Calu3 (cell line): ENCODE measurements around the gene GPR137B. TPM values are rescaled to one million over a fixed set of nuclear protein-coding genes. Genes with fewer than 3 reads are reported as not detected.

Experiments
- BruUV-seq: library from RNA; stranded (reverse); fragments of 400-500 nt; replicated peaks from 2 replicates; lab custom pipeline; 2021; lab: Mats Ljungman, UMichigan
- CTCF ChIA-PET: fragments of 300-600 bp; sonication (Branson Sonifier 250); formaldehyde crosslinking; loops from one replicate; lab custom pipeline; 2022; ENCODE audit warnings: antibody characterized with exemption; lab: Charles Lee
- DNase-seq: peaks from one replicate; pipeline ENCODE4 v3.0.0; 2022
- H3K27ac Mint-ChIP-seq: one replicate; pipeline ENCODE4 v1.8.0; 2022; ENCODE audit warnings: mixed read lengths; ENCODE audit not compliant: unreplicated experiment
- H3K27me3 Mint-ChIP-seq: one replicate; pipeline ENCODE4 v1.8.0; 2022; ENCODE audit warnings: mixed read lengths; ENCODE audit not compliant: unreplicated experiment
- H3K36me3 Mint-ChIP-seq: one replicate; pipeline ENCODE4 v1.8.0; 2022; ENCODE audit warnings: mild to moderate bottlenecking, moderate library complexity, mixed read lengths; ENCODE audit not compliant: insufficient read depth, unreplicated experiment
- H3K4me1 Mint-ChIP-seq: one replicate; pipeline ENCODE4 v1.8.0; 2022; ENCODE audit warnings: mild to moderate bottlenecking, low read depth, mixed read lengths; ENCODE audit not compliant: unreplicated experiment
- H3K4me3 Mint-ChIP-seq: one replicate; pipeline ENCODE4 v1.8.0; 2022; ENCODE audit warnings: mild to moderate bottlenecking, low read depth, moderate library complexity, mixed read lengths; ENCODE audit not compliant: unreplicated experiment
- H3K9me3 Mint-ChIP-seq: one replicate; pipeline ENCODE4 v1.8.0; 2022; ENCODE audit warnings: low read depth, mixed read lengths; ENCODE audit not compliant: unreplicated experiment
- CTCF ChIP-seq: fragments of 200-600 bp; IDR thresholded peaks from one replicate; pipeline ENCODE4 v1.8.0; 2022; ENCODE audit warnings: antibody characterized with exemption; ENCODE audit not compliant: unreplicated experiment
- intact Hi-C: fragments of 100-400 bp; cut with micrococcal nuclease; formaldehyde crosslinking; loops from one replicate; pipeline ENCODE4 v1.10.0; 2022; ENCODE audit not compliant: unreplicated experiment
- total RNA-seq: library from RNA; stranded (reverse); gene quantifications from 2 replicates; pipeline ENCODE4 v1.2.3, GENCODE V29; 2022

Gene GPR137B
- total RNA-seq, 1 experiment from 2014 or later = 11.4 TPM

GRCh38 chr1:236251587-236251986 lies 109.2 kb downstream of the GPR137B start:
- intact Hi-C loops = no loop called here
- no peak overlapping the region for H3K4me3 Mint-ChIP-seq
- BruUV-seq = no TSS peak
- no peak for DNase-seq
- H3K9me3 Mint-ChIP-seq = no peaks in the 10 kb centered on the region
- no peaks in the 10 kb centered on the region for H3K27me3 Mint-ChIP-seq
- TF ChIP-seq CTCF = no peak
- H3K27ac Mint-ChIP-seq = no peak overlapping the region
- no peaks in the 10 kb centered on the region for H3K4me1 Mint-ChIP-seq
- no peaks in the 10 kb centered on the region for H3K36me3 Mint-ChIP-seq
- CTCF ChIA-PET = no interaction called here

GRCh38 chr1:236253119-236253518 lies 110.8 kb downstream of the GPR137B start:
- CTCF ChIA-PET = no interaction called here
- BruUV-seq = no TSS peak
- intact Hi-C loops = no loop called here
- no peaks in the 10 kb centered on the region for H3K36me3 Mint-ChIP-seq
- no peak overlapping the region for H3K4me3 Mint-ChIP-seq
- no peak for TF ChIP-seq CTCF
- H3K27ac Mint-ChIP-seq = no peak overlapping the region
- H3K9me3 Mint-ChIP-seq = peaks cover 8% of the 10 kb centered on the region
- H3K27me3 Mint-ChIP-seq = no peaks in the 10 kb centered on the region
- DNase-seq = no peak
- H3K4me1 Mint-ChIP-seq = no peaks in the 10 kb centered on the region

- no peak overlapping the region for H3K27ac Mint-ChIP-seq
- intact Hi-C loops = no loop called here
- TF ChIP-seq CTCF = no peak
Observed at GRCh38 chr1:236253918-236254637, 111.7 kb downstream of the GPR137B start.

GRCh38 chr1:236257216-236257615 lies 114.9 kb downstream of the GPR137B start:
- CTCF ChIA-PET = no interaction called here
- DNase-seq = no peak
- H3K4me3 Mint-ChIP-seq = no peak overlapping the region
- BruUV-seq = no TSS peak
- peaks cover 17% of the 10 kb centered on the region for H3K9me3 Mint-ChIP-seq
- H3K27ac Mint-ChIP-seq = no peak overlapping the region
- TF ChIP-seq CTCF = no peak
- no peaks in the 10 kb centered on the region for H3K4me1 Mint-ChIP-seq
- H3K36me3 Mint-ChIP-seq = no peaks in the 10 kb centered on the region
- intact Hi-C loops = no loop called here
- H3K27me3 Mint-ChIP-seq = no peaks in the 10 kb centered on the region

More at GRCh38 chr1:236253918-236254637, 111.7 kb downstream of the GPR137B start:
- H3K4me3 Mint-ChIP-seq = no peak overlapping the region
- CTCF ChIA-PET = no interaction called here
- BruUV-seq = no TSS peak
- H3K36me3 Mint-ChIP-seq = no peaks in the 10 kb centered on the region
- H3K27me3 Mint-ChIP-seq = no peaks in the 10 kb centered on the region
- no peaks in the 10 kb centered on the region for H3K4me1 Mint-ChIP-seq
- H3K9me3 Mint-ChIP-seq = peaks cover 10% of the 10 kb centered on the region
- no peak for DNase-seq
